Vagina (tissue), 2 donors: ENCODE measurements around the gene TAB3. TPM values are rescaled to one million over a fixed set of nuclear protein-coding genes. Genes with fewer than 3 reads are reported as not detected.

Source experiments
- DNase-seq, 2 donors: peaks; one replicate each; pipeline ENCODE4 v3.0.0-alpha.2; 2017; ENCODE audit errors: extremely low spot score in 2 of 2
- H3K27ac ChIP-seq: fragments of 200-600 bp; sonication (generic); one replicate; pipeline ENCODE4 v1.5.1; 2019
- H3K27me3 ChIP-seq: fragments of 200-600 bp; sonication (generic); one replicate; pipeline ENCODE4 v1.5.1; 2019
- H3K36me3 ChIP-seq, 2 donors: fragments of 200-600 bp; sonication (generic); one replicate each; pipeline ENCODE4 v1.5.1; 2017 to 2019
- H3K4me1 ChIP-seq: fragments of 200-600 bp; sonication (generic); one replicate; pipeline ENCODE4 v1.5.1; 2019
- H3K4me3 ChIP-seq, 2 donors: fragments of 200-600 bp; sonication (generic); 1 replicate in 1 of 2; 2 replicates in 1 of 2; pipeline ENCODE4 v1.5.1; 2016 to 2019
- H3K9me3 ChIP-seq: fragments of 200-600 bp; sonication (generic); one replicate; pipeline ENCODE4 v1.5.1; 2019
- POLR2A ChIP-seq, 2 donors: fragments of 450-650 bp; IDR thresholded peaks; one replicate each; pipeline ENCODE4 v1.6.1; 2017; ENCODE audit warnings: antibody characterized with exemption in 2 of 2, mild to moderate bottlenecking in 2 of 2, moderate library complexity in 2 of 2
- POLR2AphosphoS5 ChIP-seq, 2 donors: sonication (generic); formaldehyde crosslinking; IDR thresholded peaks; one replicate each; pipeline ENCODE4 v1.9.0; 2017; ENCODE audit warnings: antibody characterized with exemption in 2 of 2, mild to moderate bottlenecking in 2 of 2, low read depth in 1 of 2; ENCODE audit not compliant: insufficient read depth in 1 of 2
- intact Hi-C: fragments of 100-400 bp; cut with DNase I; formaldehyde crosslinking; loops from one replicate; pipeline ENCODE4 v1.15.1; 2023
- total RNA-seq: library from RNA; depleted of rRNA; stranded (reverse); fragments of >200 nt; gene quantifications from one replicate; pipeline ENCODE4 v1.2.3, GENCODE V29; 2016
- TF ChIP-seq, protein P1 (sequence below), 3 experiments: fragments of 450-650 bp in 2 of 3; fragments of 200-600 bp in 1 of 3; sonication (generic) in 1 of 3; IDR thresholded peaks; one replicate each; pipeline ENCODE4 v1.5.1; 2017 to 2019; ENCODE audit warnings: antibody characterized with exemption in 3 of 3, mild to moderate bottlenecking in 2 of 3, moderate library complexity in 2 of 3

The TAB3 gene
- total RNA-seq, 1 donor from 2014 or later: 18.4 TPM

DNA sequence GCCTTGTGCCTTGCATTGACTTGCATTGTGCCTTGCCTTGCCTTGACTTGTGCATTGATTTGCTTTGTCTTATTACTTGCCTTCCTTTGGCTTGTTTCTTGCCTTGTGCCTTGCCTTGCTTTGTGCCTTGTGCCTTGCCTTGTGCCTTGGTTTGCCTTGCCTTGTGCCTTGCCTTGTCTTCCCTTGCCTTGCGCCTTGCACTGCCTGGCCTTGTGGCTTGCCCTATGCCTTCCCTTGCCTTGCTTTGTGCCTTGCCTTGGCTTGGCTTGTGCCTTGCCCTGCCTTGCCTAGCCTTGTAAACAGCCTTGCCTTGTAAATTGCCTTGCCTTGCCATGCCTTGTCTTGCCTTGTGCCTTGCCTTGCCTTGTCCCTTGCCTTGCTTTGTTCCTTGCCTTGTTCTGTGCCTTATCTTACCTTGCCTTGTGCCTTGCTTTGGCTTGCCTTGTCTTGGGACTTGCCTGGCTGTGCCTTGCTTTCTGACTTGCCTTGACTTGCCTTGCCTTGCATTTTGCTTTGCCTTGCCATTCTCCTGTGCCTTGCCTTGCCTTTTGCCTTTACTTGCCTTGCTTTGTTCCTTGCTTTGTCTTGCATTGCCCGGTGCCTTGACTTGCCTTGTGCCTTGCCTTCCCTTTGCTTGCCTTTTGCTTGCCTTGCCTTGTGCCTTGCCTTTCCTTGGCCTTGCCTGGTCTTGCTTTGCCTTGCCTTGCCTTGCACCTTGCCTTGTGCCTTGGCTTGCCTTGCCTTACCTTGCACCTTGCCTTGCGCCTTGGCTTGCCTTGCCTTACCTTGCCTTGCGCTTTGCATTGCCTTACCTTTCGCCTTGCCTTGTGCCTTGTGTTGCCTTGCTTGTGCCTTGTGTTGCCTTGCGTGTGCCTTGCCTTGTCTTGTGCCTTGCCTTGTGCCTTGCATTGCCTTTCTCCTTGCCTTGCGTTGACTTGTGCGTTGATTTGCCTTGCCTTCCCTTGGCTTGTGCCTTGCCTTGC, 97.5 kb downstream of the TAB3 start:
- TF ChIP-seq POLR2A (IDR thresholded peaks at IDR 0.05): no peak
- TF ChIP-seq POLR2AphosphoS5 (IDR thresholded peaks at IDR 0.05; ENCODE audit: insufficient read depth in 1 of 2, low read depth in 1 of 2): no peak
- TF ChIP-seq, protein P1, sequence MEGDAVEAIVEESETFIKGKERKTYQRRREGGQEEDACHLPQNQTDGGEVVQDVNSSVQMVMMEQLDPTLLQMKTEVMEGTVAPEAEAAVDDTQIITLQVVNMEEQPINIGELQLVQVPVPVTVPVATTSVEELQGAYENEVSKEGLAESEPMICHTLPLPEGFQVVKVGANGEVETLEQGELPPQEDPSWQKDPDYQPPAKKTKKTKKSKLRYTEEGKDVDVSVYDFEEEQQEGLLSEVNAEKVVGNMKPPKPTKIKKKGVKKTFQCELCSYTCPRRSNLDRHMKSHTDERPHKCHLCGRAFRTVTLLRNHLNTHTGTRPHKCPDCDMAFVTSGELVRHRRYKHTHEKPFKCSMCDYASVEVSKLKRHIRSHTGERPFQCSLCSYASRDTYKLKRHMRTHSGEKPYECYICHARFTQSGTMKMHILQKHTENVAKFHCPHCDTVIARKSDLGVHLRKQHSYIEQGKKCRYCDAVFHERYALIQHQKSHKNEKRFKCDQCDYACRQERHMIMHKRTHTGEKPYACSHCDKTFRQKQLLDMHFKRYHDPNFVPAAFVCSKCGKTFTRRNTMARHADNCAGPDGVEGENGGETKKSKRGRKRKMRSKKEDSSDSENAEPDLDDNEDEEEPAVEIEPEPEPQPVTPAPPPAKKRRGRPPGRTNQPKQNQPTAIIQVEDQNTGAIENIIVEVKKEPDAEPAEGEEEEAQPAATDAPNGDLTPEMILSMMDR (IDR thresholded peaks at IDR 0.05): no peak
- H3K4me1 ChIP-seq: no peaks in the 10 kb centered on the region
- H3K4me3 ChIP-seq: no peak overlapping the region
- H3K27me3 ChIP-seq: no peaks in the 10 kb centered on the region
- no peak overlapping the region for H3K27ac ChIP-seq
- no peak for DNase-seq
- H3K9me3 ChIP-seq: no peaks in the 10 kb centered on the region
- intact Hi-C loops: no loop called here
- no peaks in the 10 kb centered on the region for H3K36me3 ChIP-seq

DNA sequence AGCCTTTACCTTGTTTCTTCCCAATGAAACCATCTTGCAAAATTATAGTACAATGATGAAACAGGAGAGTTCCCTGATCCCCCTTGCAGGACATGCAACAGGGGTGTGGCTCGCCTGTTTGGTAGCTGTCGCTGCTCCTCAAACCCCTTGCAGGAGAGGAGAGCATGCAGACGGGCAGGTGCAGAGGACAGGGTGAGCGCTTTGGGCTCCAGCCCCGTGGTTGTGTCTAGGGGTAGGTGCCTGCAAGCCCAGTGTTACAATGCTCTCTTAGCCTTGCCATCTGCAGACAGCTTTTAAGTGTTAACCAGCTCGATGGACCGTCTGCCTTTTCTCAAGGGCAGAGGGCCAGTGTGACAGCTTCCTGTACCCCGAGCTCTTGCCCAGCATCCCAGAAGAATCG, 102.0 kb downstream of the TAB3 start:
- Histone ChIP-seq H3K27me3 (no peaks in the 10 kb centered on the region), H3K36me3 (no peaks in the 10 kb centered on the region), H3K4me3 (no peak overlapping the region), H3K9me3 (no peaks in the 10 kb centered on the region), H3K4me1 (no peaks in the 10 kb centered on the region), H3K27ac (no peak overlapping the region)
- TF ChIP-seq POLR2A (IDR thresholded peaks at IDR 0.05) (no peak), POLR2AphosphoS5 (IDR thresholded peaks at IDR 0.05; ENCODE audit: insufficient read depth in 1 of 2, low read depth in 1 of 2) (no peak)
- TF ChIP-seq, protein P1 (IDR thresholded peaks at IDR 0.05): no peak
- intact Hi-C loops: no loop called here
- DNase-seq: no peak

DNA sequence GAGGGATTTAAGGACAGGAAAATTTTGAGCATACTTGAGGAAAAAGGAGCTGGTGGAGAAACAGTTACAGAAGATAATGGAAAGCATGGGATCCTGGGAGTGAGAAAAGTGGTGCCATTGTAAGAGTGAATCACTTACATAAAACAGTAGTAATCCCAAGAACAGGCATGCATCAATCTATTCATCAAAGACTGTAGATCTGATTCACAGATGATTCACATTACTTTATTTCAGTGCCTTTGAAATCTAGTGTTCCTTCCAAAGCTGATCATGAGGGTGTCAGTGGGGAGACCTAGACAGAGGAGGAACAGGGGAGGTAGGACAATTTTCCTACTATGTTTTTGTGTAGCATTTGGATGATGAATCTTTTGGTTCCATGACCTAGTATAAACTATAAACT, 102.7 kb downstream of the TAB3 start:
- Histone ChIP-seq H3K27me3 (no peaks in the 10 kb centered on the region), H3K4me3 (no peak overlapping the region), H3K9me3 (no peaks in the 10 kb centered on the region), H3K36me3 (no peaks in the 10 kb centered on the region), H3K4me1 (no peaks in the 10 kb centered on the region), H3K27ac (no peak overlapping the region)
- intact Hi-C loops: no loop called here
- no peak for DNase-seq
- TF ChIP-seq, protein P1 (IDR thresholded peaks at IDR 0.05): no peak
- TF ChIP-seq POLR2A (IDR thresholded peaks at IDR 0.05) (no peak), POLR2AphosphoS5 (IDR thresholded peaks at IDR 0.05; ENCODE audit: insufficient read depth in 1 of 2, low read depth in 1 of 2) (no peak)

DNA sequence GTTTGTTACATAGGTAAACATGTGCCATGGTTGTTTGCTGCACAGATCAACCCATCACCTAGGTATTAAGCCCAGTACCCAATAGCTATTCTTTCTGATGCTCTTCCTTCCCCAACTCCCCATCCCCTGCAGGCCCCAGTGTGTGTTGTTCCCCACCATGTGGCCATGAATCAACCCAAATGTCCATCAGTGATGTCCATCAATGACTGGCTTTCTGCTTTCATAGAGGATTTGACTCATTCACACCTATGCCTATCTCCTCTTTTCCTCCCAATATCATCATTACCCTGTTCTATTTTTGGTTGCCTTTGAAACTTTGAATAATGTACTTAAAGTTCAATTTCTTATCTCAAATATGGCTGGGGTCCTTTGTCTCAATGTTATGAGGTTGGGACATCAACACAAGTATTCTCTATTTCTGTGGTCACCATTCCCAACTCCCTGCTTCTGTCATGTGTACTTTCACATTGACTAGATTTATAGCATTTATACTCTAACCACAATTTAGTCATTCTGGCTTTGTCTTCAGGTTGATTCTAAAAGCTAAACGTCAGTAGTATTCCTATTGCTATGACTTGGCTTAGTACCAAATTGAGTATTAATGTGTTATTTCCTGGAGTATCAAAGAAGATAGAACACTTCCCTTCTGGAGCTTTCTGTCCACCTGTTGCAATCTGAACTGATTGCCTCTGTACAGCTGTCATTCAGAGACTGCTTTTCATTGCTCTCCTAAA, 107.2 kb downstream of the TAB3 start:
- no peak overlapping the region for H3K27ac ChIP-seq
- intact Hi-C loops: no loop called here
- no peak for DNase-seq
- TF ChIP-seq, protein P1 (IDR thresholded peaks at IDR 0.05): no peak
- TF ChIP-seq POLR2A (IDR thresholded peaks at IDR 0.05) (no peak), POLR2AphosphoS5 (IDR thresholded peaks at IDR 0.05; ENCODE audit: insufficient read depth in 1 of 2, low read depth in 1 of 2) (no peak)
- no peaks in the 10 kb centered on the region for H3K36me3 ChIP-seq
- H3K4me1 ChIP-seq: no peaks in the 10 kb centered on the region
- H3K9me3 ChIP-seq: no peaks in the 10 kb centered on the region
- H3K4me3 ChIP-seq: no peak overlapping the region
- no peaks in the 10 kb centered on the region for H3K27me3 ChIP-seq
